ENCODE results near the gene ALPK3.
A peak's percentile ranks its signal among the peaks of the same experiment; 100 is the strongest.
"Not testable (repeated sequence)": the region's sequence is repeated elsewhere in the genome, so short reads cannot be mapped to it uniquely, and the experiment has no call there.

ALPK3 gene

DNA sequence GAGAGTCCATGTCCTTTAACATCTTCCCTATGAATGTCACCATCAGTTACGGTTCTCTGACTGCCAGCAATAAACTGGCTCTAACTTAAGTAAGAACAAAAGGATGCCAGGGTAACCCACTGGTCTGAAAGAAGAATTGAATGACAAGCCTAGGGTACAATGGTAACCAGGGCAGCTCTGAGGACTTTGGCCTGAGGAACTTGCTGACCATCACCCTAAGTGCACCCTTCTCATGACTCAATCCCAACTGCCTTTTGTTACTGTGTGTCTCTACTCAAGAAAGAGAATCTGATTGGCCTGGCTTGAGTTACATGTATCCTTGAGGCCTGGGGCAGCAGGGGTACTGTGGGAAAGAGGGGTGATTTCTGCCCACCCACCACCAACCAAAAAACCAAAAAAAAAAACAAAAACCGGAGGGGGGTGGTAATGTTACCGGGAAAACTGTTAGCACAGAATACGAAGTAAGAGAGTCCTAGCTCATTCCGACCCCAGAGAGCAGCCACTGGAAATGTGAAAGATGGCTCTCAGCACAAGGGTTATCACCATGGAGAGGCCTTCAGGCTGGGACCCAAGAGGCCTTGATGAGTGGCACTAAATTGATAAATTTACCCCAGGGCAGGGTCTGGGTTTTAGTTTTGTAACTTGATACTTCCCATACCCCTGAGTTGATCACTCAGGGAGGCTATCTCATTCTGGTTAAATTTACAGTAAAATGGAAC, 58.0 kb downstream of the ALPK3 start:
- no peak for DNase-seq (ENCODE audit: low spot score)

DNA sequence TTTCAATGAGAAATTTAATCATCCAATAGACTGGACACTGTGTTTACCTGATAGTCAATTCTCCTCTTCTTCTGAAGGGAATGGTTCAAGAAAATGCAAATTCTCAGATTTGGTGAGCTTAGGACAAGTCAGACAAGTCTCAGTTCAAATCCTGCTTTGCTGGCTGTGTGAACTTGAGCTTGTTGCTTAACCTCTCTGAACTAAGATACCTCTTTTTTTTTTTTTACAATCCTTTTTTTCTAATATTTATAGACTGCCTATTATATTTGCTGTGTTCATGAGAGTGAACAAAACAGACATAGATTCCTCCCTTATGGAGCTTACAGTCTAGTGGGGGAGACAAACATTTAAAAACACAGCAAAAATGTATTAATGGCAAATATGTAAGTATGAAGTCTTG, 59.1 kb downstream of the ALPK3 start:
- DNase-seq (ENCODE audit: low spot score), result no peak

- DNase-seq (ENCODE audit: low spot score), result not testable (repeated sequence)
Observed at GRCh38 chr15:84877701-84878100, 60.5 kb downstream of the ALPK3 start.

DNA sequence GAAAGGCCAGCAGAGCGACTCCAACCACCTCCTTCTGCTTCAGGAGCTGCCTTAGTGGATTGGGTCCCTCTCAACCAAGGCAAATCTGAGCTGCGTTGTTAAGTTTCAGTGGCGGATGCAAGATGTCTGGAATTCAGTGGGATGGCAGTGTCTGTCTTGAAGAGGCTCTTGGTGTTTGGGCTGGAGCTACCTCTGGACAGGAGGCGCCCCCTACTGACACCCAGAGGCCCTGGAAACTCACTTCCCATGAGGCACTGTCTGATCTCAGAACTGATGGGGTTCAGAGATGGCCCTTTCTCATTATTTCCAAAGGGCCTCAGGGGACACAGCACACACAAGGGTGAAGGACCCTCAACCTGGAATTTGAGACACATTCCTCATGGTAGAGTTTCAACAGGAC, 61.3 kb downstream of the ALPK3 start:
- peak; percentile 32 for DNase-seq (ENCODE audit: low spot score)

DNA sequence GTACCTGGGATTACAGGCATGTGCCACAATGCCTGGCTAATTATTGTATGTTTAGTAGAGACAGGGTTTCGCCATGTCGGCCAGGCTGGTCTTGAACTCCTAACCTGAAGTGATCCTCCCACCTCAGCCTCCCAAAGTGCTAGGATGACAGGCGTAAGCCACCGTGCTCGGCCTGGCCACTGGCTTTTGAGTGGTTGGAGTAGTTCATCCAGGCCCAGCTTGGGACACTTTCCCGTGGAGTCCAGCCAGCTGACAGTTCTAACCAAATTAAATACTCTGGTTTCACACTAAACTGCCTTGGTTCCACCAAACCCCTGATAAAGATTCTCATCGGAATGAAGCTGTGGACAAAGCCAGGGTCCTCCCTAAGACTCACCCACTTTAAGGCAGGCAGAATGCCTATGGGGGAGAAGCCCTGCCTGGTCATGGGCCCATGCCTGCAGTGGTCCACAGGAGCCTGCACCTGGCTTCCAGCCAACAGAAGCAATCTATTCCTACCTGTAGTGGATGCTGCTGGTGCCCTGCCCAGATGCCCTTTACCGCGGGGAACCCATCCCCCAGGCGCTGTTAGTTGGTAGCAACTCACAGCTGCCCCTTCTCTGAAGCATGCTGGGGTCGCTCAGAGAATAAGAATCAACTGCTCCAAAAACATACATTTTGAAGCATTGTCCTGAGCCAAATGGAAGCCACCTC, 62.1 kb downstream of the ALPK3 start:
- no peak for DNase-seq (ENCODE audit: low spot score)

- DNase-seq (ENCODE audit: low spot score), result no peak
Observed at GRCh38 chr15:84880007-84880406, 62.9 kb downstream of the ALPK3 start.

DNA sequence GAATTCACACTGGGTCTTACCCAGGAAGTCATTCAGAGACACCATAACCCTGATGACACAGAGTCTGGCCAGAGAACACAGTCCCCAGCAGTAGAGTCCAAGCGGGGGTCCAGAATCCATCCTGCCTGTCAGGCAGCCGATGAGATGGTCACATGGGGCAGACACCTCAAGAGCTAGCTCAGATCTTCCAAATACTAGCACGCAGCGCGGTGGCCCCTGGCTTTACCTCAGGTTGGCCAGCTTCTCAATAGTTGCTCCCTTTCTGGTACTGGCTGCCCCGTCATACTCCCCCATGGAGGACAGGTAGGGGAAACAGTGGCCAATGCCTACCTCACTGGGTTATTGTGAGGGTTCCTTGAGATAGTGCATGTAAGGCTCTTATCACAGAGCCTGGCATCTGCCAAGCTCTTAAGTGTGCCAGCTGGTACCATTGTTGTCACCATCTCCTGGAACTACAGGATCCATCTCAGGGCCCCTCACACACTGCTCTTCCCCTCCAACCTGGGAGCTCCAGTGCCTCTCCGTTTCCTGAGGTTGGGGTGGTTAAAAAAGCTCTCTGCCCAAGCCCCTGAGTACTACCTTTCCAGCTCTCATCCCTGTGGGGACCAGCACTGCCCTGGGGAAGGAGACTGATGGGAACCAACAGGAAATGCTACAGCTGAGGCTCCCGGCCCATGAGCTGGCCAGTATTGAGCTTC, 63.8 kb downstream of the ALPK3 start:
- DNase-seq (ENCODE audit: low spot score), result no peak

GRCh38 chr15:84881520-84881830, 64.3 kb downstream of the ALPK3 start:
- DNase-seq (ENCODE audit: low spot score), result no peak

DNA sequence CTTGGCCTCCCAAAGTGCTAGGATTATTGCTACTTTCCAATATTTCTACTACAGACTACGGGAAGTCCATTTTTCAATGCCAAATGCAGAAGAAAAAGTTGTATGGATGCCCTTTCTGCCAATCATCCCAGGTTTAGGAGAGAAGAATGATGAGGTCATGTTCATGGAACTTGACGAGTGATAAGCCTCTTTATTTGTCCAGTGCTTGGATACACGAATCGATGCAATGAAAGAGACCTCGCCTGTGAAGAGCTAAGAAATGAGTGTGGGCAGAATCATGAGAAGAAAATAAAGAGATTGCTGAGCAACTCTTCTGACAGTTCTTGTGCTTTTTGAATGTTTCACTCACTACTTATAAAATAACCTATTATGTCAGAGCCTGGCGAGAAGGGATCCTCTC, 66.3 kb downstream of the ALPK3 start:
- DNase-seq (ENCODE audit: low spot score), result no peak

DNA sequence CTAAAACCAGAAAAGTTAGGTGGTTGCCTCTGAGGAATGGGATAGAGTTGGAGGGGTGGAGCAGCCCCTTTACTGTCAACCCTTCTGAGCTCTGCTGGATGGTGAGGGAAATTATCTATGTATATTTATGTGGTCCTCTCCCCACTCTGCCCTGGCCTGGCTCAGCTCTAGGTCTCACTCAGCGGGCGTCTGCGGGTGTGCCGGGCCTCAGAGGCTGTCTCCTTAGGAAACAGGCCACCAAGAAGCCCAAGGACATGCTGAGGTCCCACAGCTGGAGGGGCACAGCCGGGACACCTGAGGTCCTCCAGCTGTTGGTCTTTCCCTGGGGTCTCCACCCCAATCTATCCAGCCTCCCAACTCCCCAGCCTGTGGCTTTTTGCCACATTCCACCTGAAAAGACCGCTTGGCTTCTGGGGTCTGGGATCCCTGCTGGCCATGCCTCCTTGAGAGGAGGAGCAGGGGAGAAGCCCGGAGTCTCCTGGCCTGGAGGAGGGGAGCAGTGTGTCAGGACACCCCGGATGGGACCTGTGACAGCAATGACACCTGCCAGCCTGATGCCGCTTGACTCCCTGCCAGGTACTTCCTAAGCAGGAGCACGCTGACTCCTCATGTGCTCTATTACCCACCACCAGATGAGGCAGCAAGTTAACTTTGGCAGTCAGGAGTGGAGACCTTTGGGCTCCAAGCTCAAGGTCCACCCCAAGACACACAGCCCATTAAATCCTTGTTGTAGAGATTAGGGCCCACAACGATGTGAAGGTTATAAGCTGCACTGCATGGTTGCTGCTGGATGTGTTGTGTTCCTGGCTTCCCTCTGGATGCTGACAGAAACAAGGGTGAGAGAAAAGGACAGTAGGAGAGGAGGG, 67.0 kb downstream of the ALPK3 start, which contains the start of gene SLC28A1:
TSS of gene SLC28A1 (plus strand) at position 747 of the 866 bp plus-strand sequence. CDS start 3,099 bp downstream, outside the sequence.
- DNase-seq (ENCODE audit: low spot score), result no peak

GRCh38 chr15:84885801-84886200, 68.6 kb downstream of the ALPK3 start:
- DNase-seq (ENCODE audit: low spot score), result no peak

- no peak for DNase-seq (ENCODE audit: low spot score)
Observed at GRCh38 chr15:84886211-84886983, 69.2 kb downstream of the ALPK3 start.

- no peak for DNase-seq (ENCODE audit: low spot score)
Observed at GRCh38 chr15:84886984-84887299, 69.8 kb downstream of the ALPK3 start.

DNA sequence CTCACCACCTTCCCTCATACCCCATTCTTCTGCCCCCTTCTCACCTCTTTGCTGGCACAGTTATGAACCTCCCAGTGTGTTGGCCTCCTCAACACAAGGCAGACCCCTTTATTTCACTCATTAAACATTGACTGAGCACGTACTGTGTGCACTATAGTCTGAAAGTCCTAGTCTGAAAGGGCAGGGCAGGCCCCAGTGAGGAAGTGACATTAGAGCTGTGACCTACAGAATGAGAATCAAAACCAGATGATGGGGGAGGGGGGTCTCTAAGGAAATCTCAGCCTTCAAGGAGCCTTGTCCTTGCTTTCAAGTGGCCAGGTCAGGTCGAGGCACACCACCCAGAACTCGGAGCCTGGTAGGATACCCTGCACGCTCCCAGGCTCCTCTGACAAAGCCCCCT, 70.8 kb downstream of the ALPK3 start:
- DNase-seq (ENCODE audit: low spot score), result no peak

DNA sequence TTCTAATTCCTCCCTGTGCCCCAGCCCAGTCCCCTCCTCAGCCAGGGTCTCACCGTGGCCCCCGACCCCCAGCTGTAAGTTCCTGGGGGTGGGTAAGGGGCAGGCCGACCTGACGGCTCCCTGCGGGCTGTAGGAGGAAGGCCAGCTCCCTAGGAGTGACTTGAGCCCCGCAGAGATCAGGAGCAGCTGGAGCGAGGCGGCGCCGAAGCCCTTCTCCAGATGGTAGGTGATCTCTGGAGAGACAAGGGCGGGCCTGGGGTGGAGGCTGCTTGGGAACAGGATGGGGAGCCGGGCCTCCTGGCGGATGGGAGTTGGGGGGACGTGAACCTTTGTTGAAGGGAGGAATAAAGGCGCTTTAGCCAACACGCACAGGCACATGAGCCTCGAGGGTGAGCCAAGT, 71.5 kb downstream of the ALPK3 start:
- DNase-seq (ENCODE audit: low spot score), result no peak

GRCh38 chr15:84889313-84889990, 72.3 kb downstream of the ALPK3 start:
- DNase-seq (ENCODE audit: low spot score), result no peak

- no peak for DNase-seq (ENCODE audit: low spot score)
Observed at GRCh38 chr15:84889991-84890669, 73.0 kb downstream of the ALPK3 start.

GRCh38 chr15:84890670-84891162, 73.6 kb downstream of the ALPK3 start:
- DNase-seq (ENCODE audit: low spot score), result no peak

DNA sequence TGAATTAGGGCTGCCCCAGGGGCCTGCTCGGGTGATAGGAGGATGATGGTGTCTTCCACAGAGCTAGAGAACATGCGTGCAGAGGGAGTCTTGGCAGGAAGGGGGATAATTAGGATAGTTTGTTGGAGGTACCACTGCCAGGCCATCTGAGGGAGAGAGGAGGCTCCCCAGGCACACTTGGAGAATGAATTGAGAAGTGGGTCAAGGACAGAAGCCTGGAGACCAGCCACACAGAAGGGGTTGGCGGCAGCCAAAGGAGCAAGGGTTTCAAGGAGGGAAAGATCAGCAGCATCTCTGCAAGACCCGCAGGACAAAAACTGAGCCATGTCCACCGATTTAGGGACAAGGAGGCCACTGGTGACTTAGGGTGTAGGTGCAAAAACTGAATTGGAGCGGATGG, 74.2 kb downstream of the ALPK3 start:
- DNase-seq (ENCODE audit: low spot score), result no peak

- no peak for DNase-seq (ENCODE audit: low spot score)
Observed at GRCh38 chr15:84892786-84893307, 75.7 kb downstream of the ALPK3 start.
